PC-9 (cell line): ENCODE measurements around the gene GTF2F2.

Experiments used
- EZH2 ChIP-seq: fragments of 200-600 bp; sonication (generic); IDR thresholded peaks from 2 replicates; pipeline ENCODE4 v1.8.0; 2017; ENCODE audit warnings: antibody characterized with exemption, low read depth
- TF ChIP-seq, protein P1 (sequence below): fragments of 200-600 bp; sonication (generic); conservative IDR thresholded peaks from 2 replicates; pipeline ENCODE4 v1.6.1; 2017; ENCODE audit warnings: mixed run types, antibody characterized with exemption, mild to moderate bottlenecking, moderate library complexity

DNA sequence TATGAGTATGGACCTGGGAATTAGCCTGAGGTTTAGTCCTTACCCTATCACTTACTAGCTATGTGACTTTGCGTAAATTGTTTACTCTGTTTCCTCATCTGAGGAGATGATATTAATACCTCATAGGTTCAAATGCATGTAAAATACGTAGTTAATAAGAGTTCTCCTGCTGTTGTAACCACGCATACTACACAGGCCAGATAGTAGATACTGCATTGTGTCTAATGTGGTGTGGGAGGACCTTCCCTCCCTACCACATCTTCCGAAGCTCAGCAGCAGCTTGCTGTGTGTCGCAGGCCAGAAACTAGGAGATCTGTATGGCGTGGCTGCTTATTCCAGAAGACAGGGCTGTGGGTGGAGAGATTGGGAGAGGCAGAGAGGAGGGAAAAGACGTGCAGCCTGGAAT, 23.0 kb downstream of the GTF2F2 start:
- TF ChIP-seq, protein P1, sequence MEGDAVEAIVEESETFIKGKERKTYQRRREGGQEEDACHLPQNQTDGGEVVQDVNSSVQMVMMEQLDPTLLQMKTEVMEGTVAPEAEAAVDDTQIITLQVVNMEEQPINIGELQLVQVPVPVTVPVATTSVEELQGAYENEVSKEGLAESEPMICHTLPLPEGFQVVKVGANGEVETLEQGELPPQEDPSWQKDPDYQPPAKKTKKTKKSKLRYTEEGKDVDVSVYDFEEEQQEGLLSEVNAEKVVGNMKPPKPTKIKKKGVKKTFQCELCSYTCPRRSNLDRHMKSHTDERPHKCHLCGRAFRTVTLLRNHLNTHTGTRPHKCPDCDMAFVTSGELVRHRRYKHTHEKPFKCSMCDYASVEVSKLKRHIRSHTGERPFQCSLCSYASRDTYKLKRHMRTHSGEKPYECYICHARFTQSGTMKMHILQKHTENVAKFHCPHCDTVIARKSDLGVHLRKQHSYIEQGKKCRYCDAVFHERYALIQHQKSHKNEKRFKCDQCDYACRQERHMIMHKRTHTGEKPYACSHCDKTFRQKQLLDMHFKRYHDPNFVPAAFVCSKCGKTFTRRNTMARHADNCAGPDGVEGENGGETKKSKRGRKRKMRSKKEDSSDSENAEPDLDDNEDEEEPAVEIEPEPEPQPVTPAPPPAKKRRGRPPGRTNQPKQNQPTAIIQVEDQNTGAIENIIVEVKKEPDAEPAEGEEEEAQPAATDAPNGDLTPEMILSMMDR: no peak
- TF ChIP-seq EZH2: no peak
